HEK293 (cell line): ENCODE results near the gene ECM2.
"Not testable (repeated sequence)": the region's sequence is repeated elsewhere in the genome, so short reads cannot be mapped to it uniquely, and the experiment has no call there.

ENCODE experiments used
- CTCF ChIP-seq: fragments of 450-650 bp; formaldehyde crosslinking; IDR thresholded peaks from 2 replicates; pipeline ENCODE4 v1.5.1; 2016; ENCODE audit warnings: missing biosample characterization, missing genetic modification characterization
- ZBTB17 ChIP-seq: fragments of 450-650 bp; formaldehyde crosslinking; IDR thresholded peaks from 2 replicates; pipeline ENCODE4 v1.5.1; 2016; ENCODE audit warnings: missing biosample characterization, missing genetic modification characterization
- ZNF274 ChIP-seq, 2 experiments: fragments of 200-500 bp in 1 of 2; fragments of 450-650 bp in 1 of 2; sonication (Bioruptor generic) in 1 of 2; formaldehyde crosslinking in 1 of 2; IDR thresholded peaks; 2 replicates each; pipeline versions ENCODE4 v1.5.1 to v1.6.1; 2014 to 2016; ENCODE audit warnings: borderline replicate concordance in 1 of 2, inconsistent platforms in 1 of 2, low read length in 1 of 2, missing biosample characterization in 1 of 2, missing genetic modification characterization in 1 of 2

GRCh38 chr9:92573612-92574011, 37.8 kb upstream of the ECM2 start:
- not testable (repeated sequence) for TF ChIP-seq ZNF274 (IDR thresholded peaks at IDR 0.05; ENCODE audit: low read length); ZNF274 (tag by site-specific recombination; IDR thresholded peaks at IDR 0.05; ENCODE audit: borderline replicate concordance); CTCF (tag by site-specific recombination); ZBTB17 (tag by site-specific recombination)
